Psoas muscle (tissue), 8 donors: ENCODE data around the gene FXYD4. TPM values are rescaled to one million over a fixed set of nuclear protein-coding genes. Genes with fewer than 3 reads are reported as not detected.

Experiments
- ATAC-seq, 4 donors: fragments of 200-7000 bp; cut with Tn5 transposase; one replicate each; pipeline ENCODE4 v1.9.1; 2020; ENCODE audit warnings: moderate library complexity in 3 of 4, mild to moderate bottlenecking in 2 of 4
- DNase-seq, 2 donors: peaks; one replicate each; pipeline ENCODE4 v3.0.0-alpha.2; 2020
- H3K27ac ChIP-seq: fragments of 200-600 bp; one replicate; pipeline ENCODE4 v1.8.0; 2022
- H3K27me3 ChIP-seq, 3 donors: fragments of 200-600 bp in 1 of 3; one replicate each; pipeline versions ENCODE4 v1.6.1 to v1.8.0; 2013 to 2022; ENCODE audit warnings: low read length in 2 of 3, mild to moderate bottlenecking in 2 of 3, moderate library complexity in 1 of 3; ENCODE audit not compliant: insufficient read depth in 3 of 3
- H3K36me3 ChIP-seq, 2 donors: fragments of 200-600 bp in 1 of 2; one replicate each; pipeline versions ENCODE4 v1.6.1 to v1.8.0; 2013 to 2022; ENCODE audit warnings: low read depth in 1 of 2, mild to moderate bottlenecking in 1 of 2, moderate library complexity in 1 of 2; ENCODE audit not compliant: insufficient read depth in 1 of 2
- H3K4me1 ChIP-seq: fragments of 200-600 bp; one replicate; pipeline ENCODE4 v1.8.0; 2022
- H3K4me3 ChIP-seq: fragments of 200-600 bp; one replicate; pipeline ENCODE4 v1.8.0; 2022; ENCODE audit warnings: mild to moderate bottlenecking
- H3K9me3 ChIP-seq: fragments of 200-600 bp; one replicate; pipeline ENCODE4 v1.8.0; 2022
- CTCF ChIP-seq: fragments of 200-600 bp; IDR thresholded peaks from one replicate; pipeline ENCODE4 v1.8.0; 2022; ENCODE audit warnings: antibody characterized with exemption
- WGBS, 3 donors: extraction: QIAGEN DNeasy Blood & Tissue Kit; methylation state at CpG; one replicate each; pipeline versions ENCODE4 v1.1.6 to v1.1.7; 2013; 5-methylcytosine and 5-hydroxymethylcytosine counted together
- intact Hi-C, 2 donors: fragments of 100-400 bp; cut with DNase I; formaldehyde crosslinking; loops; one replicate each; pipeline versions ENCODE4 v1.11.0 to v1.14.2; 2022
- polyA plus RNA-seq, 3 donors: library from polyadenylated mRNA; stranded (reverse); fragments of 200-250 nt; gene quantifications; one replicate each; pipeline ENCODE4 v1.2.3, GENCODE V29; 2013
- total RNA-seq, 4 donors: library from RNA; stranded (reverse); fragmentation: NEBNext Ultra II Directional in 2 of 4; extraction: Animal tissue kit (Norgen Biotek cat#: 25700) in 2 of 4; gene quantifications; one replicate each; pipeline versions ENCODE4 v1.2.1 to v1.2.4, GENCODE V29; 2021 to 2023
- donor health status: healthy with polysubstance abuse.
- donor health status: DM: no; HTN: no; CAD: no; lungs with moderate emphysema.
- donor health status: Bipolar disorder and iron deficiency.
- donor health status: healthy.
- donor health status: DM: yes; HTN: yes; CAD: no.
- donor health status: DM: no; HTN: no; CAD: no.
- donor health status: DM: no; HTN: no; CAD: no.
- donor health status: DM: yes; HTN: yes; CAD: no.

Gene FXYD4
- total and polyA plus RNA-seq, 7 donors, result 0.18 to 3.0 (median 0.74) TPM; not detected in 4

- DNase-seq (peak; percentile 74 to 85), ATAC-seq (peak; percentile 91 to 93 (median 92))
- Histone ChIP-seq H3K36me3 (no peaks in the 10 kb centered on the region), H3K4me1 (no peaks in the 10 kb centered on the region), H3K27ac (no peak overlapping the region), H3K4me3 (no peak overlapping the region), H3K9me3 (no peaks in the 10 kb centered on the region), H3K27me3 (peaks cover 0 to 12% (median 0%) of the 10 kb centered on the region in 3 donors)
- WGBS, 3 donors, result 53 to 56% (median 54%) methylated on average over 13 of the region's 13 CpGs
- peak; percentile 73 for TF ChIP-seq CTCF
- intact Hi-C loops, result loop anchor here in 1 of 2 donors (2.0 kb wide), 1 partner anchor 56 kb away; no protein-coding TSS in a partner anchor
These were observed 22.7 kb upstream of the FXYD4 start for GRCh38 chr10:43348511-43349312.

DNA sequence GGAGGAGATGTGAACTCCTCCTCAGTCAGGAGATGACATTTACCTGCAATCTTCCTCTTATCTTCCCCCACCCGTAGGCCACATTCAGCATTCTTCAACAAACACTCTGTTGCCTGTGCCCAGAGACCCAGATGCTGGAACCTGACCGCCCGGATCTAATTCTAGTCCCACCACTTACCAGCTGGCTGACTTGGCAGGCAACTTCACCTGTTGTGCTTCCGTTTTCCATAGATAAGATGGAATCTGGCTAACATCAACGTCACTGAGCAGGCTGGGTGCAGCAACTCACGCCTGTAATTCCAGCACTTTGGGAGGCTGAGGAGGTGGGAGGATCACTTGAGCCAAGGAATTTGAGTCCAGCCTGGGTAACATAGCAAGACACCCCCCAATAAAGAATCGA lies 21.3 kb upstream of the FXYD4 start:
- H3K27ac ChIP-seq, result no peak overlapping the region
- no peaks in the 10 kb centered on the region for H3K36me3 ChIP-seq
- H3K9me3 ChIP-seq, result no peaks in the 10 kb centered on the region
- ATAC-seq (no peak), DNase-seq (no peak)
- no peak for TF ChIP-seq CTCF
- 49 to 59% (median 54%) methylated on average over 7 of the region's 7 CpGs for WGBS, 3 donors
- no peak overlapping the region for H3K4me3 ChIP-seq
- H3K27me3 ChIP-seq, result peaks cover 0 to 12% (median 0%) of the 10 kb centered on the region in 3 donors
- intact Hi-C loops, result no loop called here
- no peaks in the 10 kb centered on the region for H3K4me1 ChIP-seq

DNA sequence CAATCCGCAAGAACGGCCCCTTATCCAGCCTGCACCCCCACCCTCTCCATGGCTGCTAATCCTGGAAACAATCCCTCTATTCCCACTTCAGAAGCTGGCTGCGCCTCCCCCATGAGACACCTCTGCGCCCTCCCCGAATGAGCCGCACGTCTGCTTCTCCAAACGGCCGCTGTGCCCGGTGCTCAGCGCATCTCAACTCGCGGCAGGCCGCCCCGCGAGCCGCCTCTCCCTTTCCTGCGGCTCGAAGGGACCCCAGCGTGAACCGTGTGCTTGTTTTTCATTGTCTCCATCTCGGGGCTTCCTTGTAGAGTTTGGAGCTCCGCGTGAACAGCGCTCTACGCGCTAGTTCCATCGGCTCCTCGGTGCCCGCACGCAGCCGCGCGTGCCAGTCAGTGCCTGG lies 20.8 kb upstream of the FXYD4 start:
- Histone ChIP-seq H3K9me3 (no peaks in the 10 kb centered on the region), H3K27ac (no peak overlapping the region), H3K27me3 (peaks cover 0 to 12% (median 0%) of the 10 kb centered on the region in 3 donors), H3K4me3 (no peak overlapping the region), H3K4me1 (no peaks in the 10 kb centered on the region), H3K36me3 (no peaks in the 10 kb centered on the region)
- ATAC-seq (no peak), DNase-seq (no peak)
- TF ChIP-seq CTCF, result no peak
- 22 to 46% (median 25%) methylated on average over 34 of the region's 34 CpGs for WGBS, 3 donors
- intact Hi-C loops, result no loop called here

GRCh38 chr10:43351301-43351700 lies 20.1 kb upstream of the FXYD4 start:
- Histone ChIP-seq H3K4me3 (no peak overlapping the region), H3K4me1 (no peaks in the 10 kb centered on the region), H3K9me3 (no peaks in the 10 kb centered on the region), H3K27me3 (peaks cover 0 to 12% (median 0%) of the 10 kb centered on the region in 3 donors), H3K27ac (no peak overlapping the region), H3K36me3 (no peaks in the 10 kb centered on the region)
- no peak for DNase-seq
- no peak for TF ChIP-seq CTCF
- no peak for ATAC-seq
- intact Hi-C loops, result no loop called here
- 69 to 78% (median 76%) methylated on average over 12 to 14 of the region's 14 CpGs for WGBS, 3 donors
